HepG2 (cell line): ENCODE results near the gene DDX39B. TPM values are rescaled to one million over a fixed set of nuclear protein-coding genes. Genes with fewer than 3 reads are reported as not detected.

Experiments used
- CBX1 ChIP-seq: IDR thresholded peaks from one replicate; pipeline ENCODE4 v1.6.1; 2016; ENCODE audit warnings: antibody characterized with exemption, low read depth
- CREM ChIP-seq, 2 experiments: sonication (generic) in 1 of 2; formaldehyde crosslinking in 1 of 2; IDR thresholded peaks; 2 replicates each; pipeline versions ENCODE4 v1.4.0 to v1.6.1; 2016 to 2020; ENCODE audit warnings: antibody characterized with exemption in 1 of 2, mild to moderate bottlenecking in 1 of 2, missing genetic modification reagents in 1 of 2
- DMAP1 ChIP-seq: IDR thresholded peaks from 2 replicates; pipeline ENCODE4 v1.6.1; 2016
- GATAD1 ChIP-seq: IDR thresholded peaks from 2 replicates; pipeline ENCODE4 v1.6.1; 2016; ENCODE audit warnings: missing genetic modification reagents, missing compliant biosample characterization
- HMGXB3 ChIP-seq: sonication (generic); formaldehyde crosslinking; IDR thresholded peaks from 2 replicates; pipeline ENCODE4 v1.4.0; 2020; ENCODE audit warnings: missing genetic modification reagents, borderline replicate concordance
- ISX ChIP-seq: sonication (generic); formaldehyde crosslinking; conservative IDR thresholded peaks from 2 replicates; pipeline ENCODE4 v1.5.0; 2020; ENCODE audit warnings: missing genetic modification reagents
- KAT7 ChIP-seq: IDR thresholded peaks from 2 replicates; pipeline ENCODE4 v1.6.1; 2018; ENCODE audit warnings: borderline replicate concordance, missing compliant biosample characterization
- KDM5A ChIP-seq: fragments of 200-600 bp; sonication (generic); IDR thresholded peaks from 2 replicates; pipeline ENCODE4 v1.7.0; 2018; ENCODE audit warnings: antibody characterized with exemption, mild to moderate bottlenecking, low read length, borderline replicate concordance
- MTA3 ChIP-seq: sonication (generic); formaldehyde crosslinking; IDR thresholded peaks from 2 replicates; pipeline ENCODE4 v1.4.0; 2020; ENCODE audit warnings: missing genetic modification reagents
- SOX13 ChIP-seq, 3 experiments: fragments of 450-650 bp in 1 of 3; sonication (generic) in 1 of 3; formaldehyde crosslinking in 1 of 3; IDR thresholded peaks in 2 of 3; conservative IDR thresholded peaks in 1 of 3; 2 replicates each; pipeline versions ENCODE4 v1.5.0 to v1.6.1; 2016 to 2020; ENCODE audit warnings: antibody characterized with exemption in 1 of 3, mild to moderate bottlenecking in 1 of 3, missing compliant biosample characterization in 1 of 3, missing genetic modification reagents in 1 of 3, moderate library complexity in 1 of 3
- SP5 ChIP-seq: IDR thresholded peaks from 2 replicates; pipeline ENCODE4 v1.6.1; 2016; ENCODE audit warnings: low read depth, borderline replicate concordance
- TOPORS ChIP-seq: sonication (generic); formaldehyde crosslinking; IDR thresholded peaks from 2 replicates; pipeline ENCODE4 v1.8.0; 2023; ENCODE audit warnings: mild to moderate bottlenecking, missing genetic modification reagents
- U2AF1 ChIP-seq: fragments of 200-400 bp; formaldehyde crosslinking; optimal IDR thresholded peaks from 2 replicates; pipeline ENCODE3; 2017; ENCODE audit warnings: mild to moderate bottlenecking, low read depth, low read length
- YY1 ChIP-seq: IDR thresholded peaks from 2 replicates; pipeline ENCODE4 v1.6.1; 2011; ENCODE audit warnings: low read length, low read depth, moderate library complexity, mild to moderate bottlenecking; ENCODE audit not compliant: insufficient read depth, insufficient replicate concordance
- ZBTB2 ChIP-seq: sonication (generic); formaldehyde crosslinking; IDR thresholded peaks from 2 replicates; pipeline ENCODE4 v1.8.0; 2022; ENCODE audit warnings: low read depth, missing genetic modification reagents
- ZMYM3 ChIP-seq: sonication (generic); formaldehyde crosslinking; IDR thresholded peaks from 2 replicates; pipeline ENCODE4 v1.5.1; 2020; ENCODE audit warnings: mild to moderate bottlenecking, missing genetic modification reagents
- ZNF205 ChIP-seq: IDR thresholded peaks from 2 replicates; pipeline ENCODE4 v1.6.1; 2018; ENCODE audit warnings: missing biosample characterization, missing genetic modification reagents
- ZNF687 ChIP-seq: sonication (generic); formaldehyde crosslinking; IDR thresholded peaks from 2 replicates; pipeline ENCODE4 v1.5.1; 2020; ENCODE audit warnings: mild to moderate bottlenecking, missing genetic modification reagents, moderate library complexity
- polyA plus RNA-seq, 8 experiments: library from polyadenylated mRNA; depleted of rRNA in 3 of 8; stranded (reverse) in 7 of 8; unstranded in 1 of 8; fragments of >200 nt; fragmentation: Illumina TruSeq in 4 of 8; extraction: Trizol in 4 of 8; gene quantifications; 2 replicates each; pipeline versions ENCODE4 v1.2.1 to v1.2.3, GENCODE V29; 2011 to 2016; ENCODE audit warnings: low read depth in 4 of 8, missing spikeins in 1 of 8, mixed read lengths in 1 of 8; ENCODE audit not compliant: insufficient read depth in 1 of 8
- total RNA-seq, 5 experiments: library from RNA; depleted of rRNA; stranded (reverse); fragments of >200 nt; fragmentation: Illumina TruSeq; extraction: Trizol; gene quantifications; 2 replicates each; pipeline ENCODE4 v1.2.3, GENCODE V29; 2016; ENCODE audit warnings: low read depth in 1 of 5

Gene DDX39B
- total and polyA plus RNA-seq, 2 of the 13 experiments (the other 11 are each of a cell fraction or from before 2014, with no cell fraction given) = 570 to 678 TPM

- TF ChIP-seq ZMYM3 (CRISPR knock-in tag) (peak; percentile 22; the same call in 1 of the 2 replicates), MTA3 (CRISPR knock-in tag) (no peak), KDM5A (peak; percentile 95), ZNF687 (peak; percentile 55), ZNF205 (CRISPR knock-in tag) (peak; percentile 16; the same call in 1 of the 2 replicates), GATAD1 (peak; percentile 94), HMGXB3 (CRISPR knock-in tag) (peak; percentile 55; the same call in 1 of the 2 replicates), U2AF1 (peak; percentile 27), ZBTB2 (0 out of 2 replicates have a peak, but pooled peaks have one; percentile 36), CBX1 (peak; percentile 25), DMAP1 (peak; percentile 72; the same call in 1 of the 2 replicates), SP5 (CRISPR knock-in tag) (peak; percentile 86), YY1 (peak; percentile 85), SOX13 (IDR thresholded peaks at IDR 0.05) (no peak; the same call in 1 of the 2 replicates), SOX13 (CRISPR knock-in tag; conservative IDR thresholded peaks at IDR 0.05 in 1 of 2, IDR thresholded peaks at IDR 0.05 in 1 of 2) (peak in 1 of 2 experiments; percentile 35; a peak in 1 of 4 replicates), TOPORS (CRISPR knock-in tag) (0 out of 2 replicates have a peak, but pooled peaks have one; percentile 22), CREM (IDR thresholded peaks at IDR 0.05) (peak; percentile 98), CREM (CRISPR knock-in tag; IDR thresholded peaks at IDR 0.05) (0 out of 2 replicates have a peak, but pooled peaks have one; percentile 8), KAT7 (CRISPR knock-in tag) (no peak), ISX (CRISPR knock-in tag) (no peak)
Measured at GRCh38 chr6:31546958-31547726, 5.3 kb upstream of the DDX39B start, which contains the start of gene NFKBIL1 (continued).
